PC-3 (cell line): Measurements from ENCODE around the gene TSPAN2. TPM values are rescaled to one million over a fixed set of nuclear protein-coding genes. Genes with fewer than 3 reads are reported as not detected.

ENCODE experiments used
- ATAC-seq: fragments of 200-7000 bp; cut with Tn5 transposase; 2 replicates; pipeline ENCODE4 v1.9.1; 2020; ENCODE audit warnings: mild to moderate bottlenecking, moderate library complexity
- BruUV-seq: library from RNA; stranded (reverse); fragments of 400-500 nt; replicated peaks from 2 replicates; lab custom pipeline; 2021; lab: Mats Ljungman, UMichigan
- CTCF ChIA-PET: fragments of 300-600 bp; sonication (Branson Sonifier 250); formaldehyde crosslinking; loops from one replicate; lab custom pipeline; 2022; ENCODE audit warnings: antibody characterized with exemption; lab: Charles Lee
- POLR2A ChIA-PET: fragments of 300-600 bp; sonication (Branson Sonifier 250); formaldehyde crosslinking; loops from one replicate; lab custom pipeline; 2022; ENCODE audit warnings: antibody characterized with exemption; ENCODE audit not compliant: unreplicated experiment; lab: Charles Lee
- DNase-seq: peaks from one replicate; pipeline ENCODE4 v3.0.0-alpha.2; 2015
- H2AFZ ChIP-seq: fragments of 300-600 bp; sonication (generic); 2 replicates; pipeline ENCODE4 v1.6.0; 2016; ENCODE audit warnings: antibody characterized with exemption, low read length
- H3F3A ChIP-seq: fragments of 300-600 bp; sonication (generic); one replicate; pipeline ENCODE4 v1.6.0; 2017; ENCODE audit warnings: antibody characterized with exemption, low read length, control low read depth, mild to moderate bottlenecking; ENCODE audit not compliant: unreplicated experiment
- H3K27ac ChIP-seq: fragments of 300-600 bp; sonication (generic); 2 replicates; pipeline ENCODE4 v1.5.1; 2016; ENCODE audit warnings: mild to moderate bottlenecking, low read length
- H3K27me3 ChIP-seq: fragments of 300-600 bp; sonication (generic); 2 replicates; pipeline ENCODE4 v1.6.1; 2016; ENCODE audit warnings: low read length, mixed read lengths
- H3K36me3 ChIP-seq: fragments of 300-600 bp; sonication (generic); 2 replicates; pipeline ENCODE4 v1.6.1; 2016; ENCODE audit warnings: low read depth, mixed run types, low read length, mixed read lengths
- H3K4me1 ChIP-seq: fragments of 300-600 bp; sonication (generic); 2 replicates; pipeline ENCODE4 v1.5.1; 2016; ENCODE audit warnings: low read length; ENCODE audit not compliant: insufficient read depth
- H3K4me2 ChIP-seq: fragments of 300-600 bp; sonication (generic); 2 replicates; pipeline ENCODE4 v1.6.0; 2016; ENCODE audit warnings: low read length
- H3K4me3 ChIP-seq: fragments of 300-600 bp; sonication (generic); 2 replicates; pipeline ENCODE4 v1.5.1; 2016; ENCODE audit warnings: mild to moderate bottlenecking, low read length, mixed read lengths
- H3K79me2 ChIP-seq: fragments of 300-600 bp; sonication (generic); 2 replicates; pipeline ENCODE4 v1.6.1; 2017; ENCODE audit warnings: low read length, mixed read lengths
- H3K9ac ChIP-seq: fragments of 300-600 bp; sonication (generic); 2 replicates; pipeline ENCODE4 v1.6.0; 2016; ENCODE audit warnings: mild to moderate bottlenecking, low read length
- H3K9me2 ChIP-seq: fragments of 300-600 bp; sonication (generic); replicated peaks from 2 replicates; pipeline ENCODE4 v1.6.1; 2016; ENCODE audit warnings: mixed run types, low read length, mixed read lengths
- H3K9me3 ChIP-seq: fragments of 300-600 bp; sonication (generic); 2 replicates; pipeline ENCODE4 v1.6.1; 2016; ENCODE audit warnings: low read length, mixed read lengths
- H4K20me1 ChIP-seq: fragments of 300-600 bp; sonication (generic); 2 replicates; pipeline ENCODE4 v1.6.1; 2016; ENCODE audit warnings: low read length, mixed read lengths
- EZH2 ChIP-seq: fragments of 300-600 bp; sonication (generic); IDR thresholded peaks from one replicate; pipeline ENCODE4 v1.6.1; 2017; ENCODE audit warnings: antibody characterized with exemption, mild to moderate bottlenecking, low read length; ENCODE audit not compliant: unreplicated experiment
- EZH2phosphoT487 ChIP-seq: fragments of 300-600 bp; sonication (generic); IDR thresholded peaks from 2 replicates; pipeline ENCODE4 v1.6.1; 2018; ENCODE audit warnings: mild to moderate bottlenecking, antibody characterized with exemption, low read length, borderline replicate concordance
- intact Hi-C: fragments of 100-400 bp; cut with micrococcal nuclease; formaldehyde crosslinking; loops from 2 replicates; pipeline ENCODE4 v1.9.0; 2023
- total RNA-seq: library from RNA; depleted of rRNA; stranded (reverse); fragments of >200 nt; gene quantifications from 2 replicates; pipeline ENCODE4 v1.2.3, GENCODE V29; 2014
- TF ChIP-seq, protein P1 (sequence below): fragments of 300-600 bp; sonication (generic); conservative IDR thresholded peaks from 2 replicates; pipeline ENCODE4 v1.5.1; 2017; ENCODE audit warnings: antibody characterized with exemption, low read depth, mild to moderate bottlenecking, low read length

TSPAN2 gene
- total RNA-seq, 1 experiment from 2014 or later, result 1.7 TPM

DNA sequence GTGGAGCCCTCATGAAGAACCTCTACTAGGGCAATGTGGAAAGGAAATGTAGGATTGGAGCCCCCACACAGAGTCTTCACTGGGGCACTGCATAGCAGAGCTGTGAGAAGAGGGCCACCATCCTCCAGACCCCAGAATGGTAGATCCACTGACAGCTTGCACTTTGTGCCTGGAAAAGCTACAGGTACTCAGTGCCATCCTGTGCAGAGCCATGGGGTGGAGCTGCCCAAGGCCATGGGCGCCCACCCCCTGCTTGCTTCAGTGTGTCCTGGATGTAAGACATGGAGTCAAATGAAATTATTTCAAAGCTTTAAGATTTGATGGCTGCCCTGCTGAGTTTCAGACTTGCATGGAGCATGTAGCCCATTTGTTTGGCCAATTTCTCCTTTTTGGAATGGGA, 76.9 kb downstream of the TSPAN2 start:
- CTCF ChIA-PET, result no interaction called here

DNA sequence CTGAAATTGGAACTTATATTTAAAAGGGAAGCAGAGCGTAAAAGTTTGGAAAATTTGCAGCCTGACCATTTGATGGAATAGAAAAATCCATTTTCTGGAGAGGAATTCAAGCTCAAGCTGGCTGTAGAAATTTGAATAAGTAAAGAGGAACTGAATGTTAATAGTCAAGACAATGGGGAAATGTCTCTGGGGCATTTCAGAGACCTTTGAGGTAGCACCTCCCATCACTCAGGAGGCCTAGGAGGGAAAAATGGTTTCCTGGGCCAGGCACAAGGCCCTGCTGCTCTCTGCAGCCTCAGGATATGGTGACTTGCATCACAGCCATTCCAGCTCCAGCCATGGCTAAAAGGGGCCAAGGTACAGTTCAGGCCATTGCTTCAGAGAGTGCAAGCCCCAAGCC, 77.3 kb downstream of the TSPAN2 start:
- Histone ChIP-seq H2AFZ (no peak overlapping the region), H3K79me2 (no peaks in the 10 kb centered on the region), H3K4me3 (no peak overlapping the region), H3K4me2 (no peak overlapping the region), H3K9me3 (no peaks in the 10 kb centered on the region), H3K27me3 (no peaks in the 10 kb centered on the region), H4K20me1 (no peaks in the 10 kb centered on the region), H3K9ac (no peak overlapping the region), H3F3A (no peaks in the 10 kb centered on the region), H3K36me3 (no peaks in the 10 kb centered on the region), H3K4me1 (no peaks in the 10 kb centered on the region), H3K9me2 (no peaks in the 10 kb centered on the region), H3K27ac (no peak overlapping the region)
- no peak for ATAC-seq
- ChIA-PET CTCF (no interaction called here), POLR2A (no interaction called here)
- BruUV-seq, result no TSS peak
- intact Hi-C loops, result no loop called here
- DNase-seq, result no peak
- TF ChIP-seq, protein P1, sequence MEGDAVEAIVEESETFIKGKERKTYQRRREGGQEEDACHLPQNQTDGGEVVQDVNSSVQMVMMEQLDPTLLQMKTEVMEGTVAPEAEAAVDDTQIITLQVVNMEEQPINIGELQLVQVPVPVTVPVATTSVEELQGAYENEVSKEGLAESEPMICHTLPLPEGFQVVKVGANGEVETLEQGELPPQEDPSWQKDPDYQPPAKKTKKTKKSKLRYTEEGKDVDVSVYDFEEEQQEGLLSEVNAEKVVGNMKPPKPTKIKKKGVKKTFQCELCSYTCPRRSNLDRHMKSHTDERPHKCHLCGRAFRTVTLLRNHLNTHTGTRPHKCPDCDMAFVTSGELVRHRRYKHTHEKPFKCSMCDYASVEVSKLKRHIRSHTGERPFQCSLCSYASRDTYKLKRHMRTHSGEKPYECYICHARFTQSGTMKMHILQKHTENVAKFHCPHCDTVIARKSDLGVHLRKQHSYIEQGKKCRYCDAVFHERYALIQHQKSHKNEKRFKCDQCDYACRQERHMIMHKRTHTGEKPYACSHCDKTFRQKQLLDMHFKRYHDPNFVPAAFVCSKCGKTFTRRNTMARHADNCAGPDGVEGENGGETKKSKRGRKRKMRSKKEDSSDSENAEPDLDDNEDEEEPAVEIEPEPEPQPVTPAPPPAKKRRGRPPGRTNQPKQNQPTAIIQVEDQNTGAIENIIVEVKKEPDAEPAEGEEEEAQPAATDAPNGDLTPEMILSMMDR, result no peak
- TF ChIP-seq EZH2phosphoT487 (no peak), EZH2 (no peak)

More for the DNA sequence above, 76.9 kb downstream of the TSPAN2 start:
- Histone ChIP-seq H3K9me2 (no peaks in the 10 kb centered on the region), H3K4me3 (no peak overlapping the region), H3K4me1 (no peaks in the 10 kb centered on the region), H3K9ac (no peak overlapping the region), H3K79me2 (no peaks in the 10 kb centered on the region), H3K36me3 (no peaks in the 10 kb centered on the region), H3F3A (no peaks in the 10 kb centered on the region), H3K9me3 (no peaks in the 10 kb centered on the region), H2AFZ (no peak overlapping the region), H4K20me1 (no peaks in the 10 kb centered on the region), H3K4me2 (no peak overlapping the region), H3K27me3 (no peaks in the 10 kb centered on the region), H3K27ac (no peak overlapping the region)
- ATAC-seq (no peak), DNase-seq (no peak)
- no TSS peak for BruUV-seq
- POLR2A ChIA-PET, result no interaction called here
- intact Hi-C loops, result no loop called here
- TF ChIP-seq EZH2phosphoT487 (no peak), EZH2 (no peak)
- TF ChIP-seq, protein P1, result no peak

DNA sequence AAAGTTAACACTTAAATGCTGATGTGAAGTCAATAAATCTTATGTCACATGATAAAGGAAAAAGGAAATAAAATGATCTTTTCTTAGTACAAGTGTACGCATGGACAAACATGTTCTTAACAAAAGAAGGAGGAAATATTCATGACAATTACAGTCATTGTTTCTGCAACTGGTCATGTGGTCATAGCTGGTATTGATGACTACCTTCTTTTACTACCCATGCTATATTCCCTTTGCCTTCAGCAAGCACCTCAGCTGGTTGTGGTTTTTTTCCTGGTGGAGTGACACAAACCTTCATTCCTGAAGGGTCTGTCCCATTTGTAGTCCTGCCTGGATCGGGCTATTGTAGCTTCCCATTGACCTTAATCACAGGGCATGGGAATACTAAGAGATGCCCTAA, 83.1 kb downstream of the TSPAN2 start:
- Histone ChIP-seq H3K4me2 (no peak overlapping the region), H3K9me2 (no peaks in the 10 kb centered on the region), H4K20me1 (no peaks in the 10 kb centered on the region), H3K79me2 (no peaks in the 10 kb centered on the region), H3K4me1 (no peaks in the 10 kb centered on the region), H3F3A (no peaks in the 10 kb centered on the region), H3K4me3 (no peak overlapping the region), H3K27ac (no peak overlapping the region), H3K9me3 (no peaks in the 10 kb centered on the region), H2AFZ (no peak overlapping the region), H3K9ac (no peak overlapping the region), H3K36me3 (no peaks in the 10 kb centered on the region), H3K27me3 (peaks cover 6% of the 10 kb centered on the region; the same call in 1 of the 2 replicates)
- intact Hi-C loops, result no loop called here
- no TSS peak for BruUV-seq
- TF ChIP-seq, protein P1, result no peak
- TF ChIP-seq EZH2phosphoT487, result no peak
- TF ChIP-seq EZH2, result no peak
- ATAC-seq (no peak), DNase-seq (no peak)
- POLR2A ChIA-PET, result no interaction called here
- CTCF ChIA-PET, result no interaction called here
